SIG-M5 treated with dmso at 0.1 percent for 504 hours (cell line): ENCODE measurements around the gene AOAH.
"Not testable (repeated sequence)": the region's sequence is repeated elsewhere in the genome, so short reads cannot be mapped to it uniquely, and the experiment has no call there.

Source experiments
- DNase-seq: peaks from one replicate; lab custom pipeline; 2025; ENCODE audit not compliant: unreplicated experiment; lab: John Stamatoyannopoulos, UW

Gene AOAH

DNA sequence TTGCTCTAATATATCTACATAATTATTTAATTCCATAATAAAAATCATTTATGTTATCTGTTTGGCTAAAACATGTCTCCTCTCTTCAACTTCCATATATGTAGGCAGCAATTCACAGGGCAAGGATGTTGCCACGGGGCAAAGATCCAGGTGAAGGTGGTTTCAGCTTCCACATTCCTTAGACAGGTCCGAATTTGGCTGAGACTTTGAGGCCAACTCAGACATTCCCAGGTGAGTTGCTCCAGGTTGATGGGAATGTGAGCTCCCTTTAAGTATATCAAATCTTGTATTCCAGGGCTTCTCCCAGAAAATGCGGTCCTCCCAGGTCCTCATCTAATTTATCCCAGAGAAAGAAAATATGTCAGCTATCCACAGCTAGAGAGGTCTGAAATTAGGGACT is 15.1 kb upstream of the AOAH start:
- DNase-seq: no peak

DNA sequence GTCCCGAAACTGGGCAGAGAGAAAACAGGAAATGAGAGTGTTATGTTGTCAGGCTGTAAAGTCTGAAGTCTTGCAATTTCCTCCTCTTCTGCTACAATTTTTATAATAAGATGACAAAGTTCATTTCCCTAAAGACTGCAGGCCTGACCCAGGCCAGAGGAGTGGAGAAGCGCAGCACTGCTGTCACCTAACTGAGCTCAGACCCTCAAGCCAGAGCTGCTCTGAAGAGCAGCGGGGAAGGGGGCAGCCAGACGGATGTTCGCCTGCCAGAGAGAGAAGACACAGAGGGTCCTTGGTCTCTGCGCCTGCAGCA is 12.6 kb upstream of the AOAH start:
- peak; percentile 94 for DNase-seq

DNA sequence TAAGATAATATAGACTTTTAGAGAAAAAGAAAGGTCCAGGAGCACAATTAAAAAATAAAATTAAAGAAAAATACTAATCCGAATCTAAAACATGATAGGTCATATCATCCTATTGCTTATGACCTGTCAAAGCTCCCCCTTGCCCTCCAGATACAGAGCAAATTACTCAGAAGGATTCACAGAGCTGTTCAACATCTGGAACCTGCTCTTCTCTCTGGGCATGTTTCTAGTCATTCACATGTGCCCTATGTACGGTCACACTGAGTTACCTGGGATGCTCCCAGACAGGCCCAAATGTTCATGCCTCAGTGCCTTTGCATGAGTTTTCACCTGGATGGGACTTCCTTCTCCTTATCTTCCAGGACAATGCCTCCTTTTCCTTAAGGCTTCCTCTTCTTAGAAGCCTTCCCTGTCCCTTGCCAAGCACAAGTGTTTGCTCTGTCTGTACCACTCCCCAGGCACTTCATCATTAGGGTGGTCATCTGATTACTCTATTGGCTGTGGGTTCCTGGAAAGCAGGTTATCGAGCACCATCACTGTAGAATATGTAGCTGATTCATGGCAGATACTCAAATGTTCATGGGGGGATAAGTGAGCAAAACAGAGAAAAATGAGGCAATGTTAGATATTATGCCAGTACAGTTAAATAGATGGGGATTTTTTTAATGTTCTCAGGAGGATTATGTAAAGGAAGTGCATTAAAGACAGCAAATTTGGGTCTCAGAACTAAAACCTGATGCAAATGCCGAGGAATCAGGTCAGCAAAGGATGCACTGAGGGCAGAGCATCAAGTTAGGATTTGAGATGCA is 12.0 kb upstream of the AOAH start:
- DNase-seq: no peak

DNA sequence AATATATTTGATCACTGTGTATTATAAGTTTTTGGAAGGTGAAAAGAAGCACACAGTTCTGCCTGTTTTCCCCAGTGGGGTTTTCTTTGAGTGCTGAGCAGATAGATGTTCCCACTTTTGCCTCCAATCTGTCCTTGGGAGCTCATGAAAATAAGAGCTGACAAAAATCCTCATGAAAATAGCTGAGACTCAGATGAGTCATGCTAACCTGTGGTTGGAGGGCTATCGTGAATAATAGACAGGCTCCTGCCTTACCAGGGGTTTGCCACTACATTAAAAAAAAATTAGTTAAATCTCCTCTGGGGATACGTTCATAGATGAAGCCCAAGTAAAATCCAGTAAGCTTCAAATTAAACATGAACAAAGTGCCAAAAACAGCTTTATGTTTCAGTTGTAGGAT is 10.9 kb upstream of the AOAH start:
- DNase-seq: no peak

DNA sequence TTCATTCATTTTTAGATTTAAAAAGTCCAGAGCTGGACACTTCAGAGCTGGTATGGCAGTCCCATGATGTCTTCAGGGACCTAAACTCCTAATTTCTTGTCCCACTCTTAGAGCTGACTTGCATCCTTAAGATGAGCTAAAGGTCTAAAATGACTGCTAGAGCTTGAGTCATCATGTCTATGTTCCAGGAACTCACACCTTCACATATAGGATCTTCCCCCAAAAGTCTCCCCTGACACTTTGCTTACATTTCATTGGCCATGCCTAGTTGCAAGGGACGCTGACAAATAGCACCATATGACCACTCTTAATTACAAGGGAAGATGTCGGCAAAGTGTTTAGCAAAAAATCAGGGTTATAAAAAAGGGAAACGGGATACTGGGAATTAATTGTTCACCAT is 10.4 kb upstream of the AOAH start:
- no peak for DNase-seq

DNA sequence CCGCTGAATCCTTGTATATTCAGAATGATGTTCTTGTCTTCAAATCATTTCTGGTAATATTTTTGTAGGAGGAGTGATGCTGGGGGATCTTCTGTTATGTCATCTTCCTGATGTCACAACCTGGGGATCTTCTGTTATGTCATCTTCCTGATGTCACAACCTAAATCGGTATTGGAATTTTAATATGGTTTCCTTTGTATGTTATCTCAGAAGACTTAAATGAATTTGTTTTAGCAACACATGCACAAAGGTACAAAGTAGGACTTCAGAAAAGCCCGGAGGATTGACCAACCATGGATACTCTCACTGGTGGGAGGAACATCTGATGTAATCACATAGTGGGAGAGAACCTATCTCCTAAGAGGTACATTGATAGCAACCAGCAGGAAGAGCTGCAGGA is 9.1 kb upstream of the AOAH start:
- no peak for DNase-seq

DNA sequence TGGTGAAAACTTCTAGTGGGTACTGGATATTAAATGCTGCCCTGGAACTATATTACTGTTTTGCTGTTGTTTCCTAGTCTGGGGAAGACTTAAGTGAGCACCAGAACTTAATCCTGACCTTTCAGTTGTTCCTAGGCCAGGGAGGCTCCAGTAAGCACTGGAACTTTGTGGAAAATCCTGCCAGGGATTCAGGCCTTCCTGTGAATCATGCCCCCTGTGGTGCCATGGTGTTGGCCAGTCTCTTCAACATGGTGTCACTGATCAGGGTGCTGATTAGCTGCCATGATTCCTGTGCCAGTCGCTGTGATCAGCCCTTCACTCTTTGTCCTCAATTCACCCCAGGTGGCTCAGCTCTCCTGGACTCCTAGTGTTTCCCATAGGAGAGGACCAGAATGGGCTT is 8.5 kb upstream of the AOAH start:
- DNase-seq: no peak

DNA sequence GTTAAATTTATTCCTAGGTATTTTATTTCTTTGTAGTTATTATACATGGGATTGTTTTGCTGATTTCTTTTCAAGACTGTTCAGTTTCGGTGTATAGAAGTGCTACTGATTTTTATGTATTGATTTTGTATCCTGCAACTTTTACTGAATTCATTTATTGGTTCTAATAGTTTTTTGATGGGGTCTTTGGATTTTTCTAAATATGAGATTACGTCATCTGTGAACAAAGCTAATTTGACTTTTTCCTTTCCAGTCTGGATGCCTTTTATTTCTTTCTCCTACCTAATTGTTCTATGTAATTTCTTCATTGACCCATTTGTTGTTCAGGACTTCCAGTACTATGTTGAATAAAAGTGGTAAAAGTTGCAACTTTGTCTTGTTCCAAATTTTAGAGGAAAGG is 5.8 kb upstream of the AOAH start:
- no peak for DNase-seq

DNA sequence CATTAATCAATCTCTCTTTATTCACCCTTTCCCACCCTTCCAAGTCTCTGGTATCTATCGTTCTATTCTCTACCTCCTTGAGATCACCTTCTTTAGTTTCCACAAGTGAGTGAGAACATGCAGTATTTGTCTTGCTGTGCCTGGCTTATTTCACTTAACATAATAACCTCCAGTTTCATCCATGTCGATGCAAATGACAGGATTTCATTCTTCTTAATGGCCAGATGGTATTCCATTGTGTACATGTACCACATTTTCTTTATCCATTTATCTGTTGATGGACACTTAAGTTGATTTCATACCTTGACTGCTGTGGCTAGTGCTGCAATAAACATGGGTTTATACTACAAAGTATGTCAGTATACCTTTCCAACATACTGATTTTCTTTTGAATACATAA is 3.8 kb upstream of the AOAH start:
- no peak for DNase-seq

DNA sequence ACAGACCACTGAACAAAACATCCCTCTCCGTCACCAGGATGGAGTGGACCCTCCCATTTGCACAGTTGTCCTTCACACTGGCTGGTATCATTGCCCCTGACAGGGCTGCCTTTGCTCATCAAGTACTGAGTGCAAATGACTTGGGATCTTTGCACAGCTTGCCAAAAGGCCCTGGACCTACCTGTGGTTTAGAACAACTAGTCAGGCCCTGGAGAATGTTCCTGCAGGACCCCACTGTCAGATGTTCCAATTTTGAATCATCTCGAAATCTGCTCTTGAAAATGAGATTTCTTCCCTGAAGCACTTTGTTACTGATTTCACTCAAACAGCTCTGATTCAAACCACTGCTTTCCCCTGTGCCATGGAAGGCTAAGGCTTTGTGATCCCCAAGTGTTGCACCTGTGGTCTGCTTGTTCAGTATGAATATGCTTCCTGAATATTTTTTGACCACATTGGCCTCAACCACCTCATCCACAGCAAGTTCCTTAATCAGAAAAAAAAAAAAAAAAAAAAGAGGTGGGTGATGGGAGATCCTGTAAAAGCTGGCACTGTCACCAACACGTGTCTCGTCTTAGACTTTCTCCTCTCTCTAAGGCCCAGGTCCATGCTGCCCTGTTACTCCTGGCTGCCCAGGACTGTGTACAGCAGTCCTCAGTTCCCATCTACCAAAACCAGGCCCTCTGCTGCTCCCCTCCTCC is 2.7 kb upstream of the AOAH start:
- peak; percentile 34 for DNase-seq

DNA sequence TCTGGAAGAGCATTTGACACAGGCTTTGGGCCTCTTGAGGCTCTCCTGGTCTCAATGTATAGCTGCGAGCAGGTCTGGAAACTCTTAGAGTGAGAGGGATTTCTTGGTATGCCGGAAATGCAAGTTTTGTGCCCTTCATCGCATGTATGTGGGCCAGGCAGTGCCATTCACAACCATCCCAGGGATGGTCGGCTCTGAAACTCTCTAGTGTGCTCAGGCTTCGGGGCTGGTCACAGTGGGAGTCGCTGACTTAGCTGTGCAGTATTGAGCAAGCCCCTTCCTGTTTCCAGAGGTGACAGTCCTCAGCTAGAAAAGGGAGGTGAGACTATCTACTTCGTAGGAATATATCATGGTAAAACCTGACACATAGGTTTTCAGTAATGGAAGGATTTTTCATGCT is 2.0 kb upstream of the AOAH start:
- peak; percentile 68 for DNase-seq

DNA sequence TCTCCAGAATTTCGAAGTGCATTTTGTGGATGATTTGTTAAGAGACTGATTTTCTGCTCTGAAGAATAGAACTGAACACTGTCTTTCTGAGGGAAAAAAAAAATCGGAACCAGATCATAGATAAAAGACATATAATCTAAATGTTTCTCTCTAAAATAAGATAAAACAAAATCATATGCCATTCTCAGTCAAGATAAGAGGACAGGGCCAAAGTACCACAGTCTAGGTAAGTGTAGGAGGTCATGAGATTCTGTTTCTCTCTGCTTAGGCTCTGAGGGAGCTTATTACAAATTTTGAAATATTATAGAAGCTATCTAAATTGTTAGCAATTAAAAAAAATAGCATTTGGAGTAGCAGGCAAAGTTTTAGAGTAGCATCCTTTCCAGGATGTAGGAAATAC is 702 bp upstream of the AOAH start:
- DNase-seq: no peak

DNA sequence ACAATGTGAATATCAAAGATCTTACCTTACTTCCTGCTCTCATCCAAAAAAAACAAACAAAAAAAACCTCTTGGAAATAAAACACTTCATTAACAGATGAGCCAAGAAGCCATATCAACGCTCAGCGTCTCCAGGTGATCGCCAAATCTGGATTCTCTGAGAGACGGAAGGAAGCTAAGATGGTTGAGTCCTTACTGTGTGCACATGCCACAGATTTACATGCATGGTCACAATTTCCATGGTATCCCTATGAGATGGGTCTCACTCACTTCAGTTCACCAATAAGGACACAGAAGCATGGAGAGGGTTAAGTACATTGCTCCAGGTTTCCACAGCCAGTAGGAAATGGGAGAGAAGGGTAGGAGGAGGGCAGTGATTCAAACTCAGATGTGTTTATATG is 1.0 kb downstream of the AOAH start:
- no peak for DNase-seq

DNA sequence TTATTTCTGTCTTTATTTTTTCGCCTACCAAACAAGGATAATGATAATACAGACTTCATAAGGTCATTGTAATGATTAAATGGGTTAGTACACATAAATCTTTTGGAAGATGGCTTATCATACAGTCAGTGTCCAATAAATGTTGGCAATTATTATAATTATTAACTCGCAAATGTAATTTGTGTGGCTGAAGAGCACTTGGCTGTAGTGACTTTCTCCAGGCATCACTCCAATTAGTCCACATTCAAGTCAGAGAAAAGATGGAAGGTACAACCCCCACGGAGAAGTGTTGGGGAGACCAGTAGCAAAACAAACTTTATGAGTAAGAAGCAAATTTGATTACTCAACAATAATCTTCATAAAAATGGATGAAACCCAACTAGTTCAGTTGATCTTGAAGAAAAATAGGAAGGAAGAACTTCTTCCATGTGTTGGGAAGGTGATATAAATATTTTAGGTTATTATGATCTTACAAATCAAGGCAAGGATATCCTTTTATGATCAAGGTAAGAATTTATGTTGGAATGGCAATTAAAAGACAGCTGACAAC is 5.1 kb downstream of the AOAH start:
- no peak for DNase-seq

DNA sequence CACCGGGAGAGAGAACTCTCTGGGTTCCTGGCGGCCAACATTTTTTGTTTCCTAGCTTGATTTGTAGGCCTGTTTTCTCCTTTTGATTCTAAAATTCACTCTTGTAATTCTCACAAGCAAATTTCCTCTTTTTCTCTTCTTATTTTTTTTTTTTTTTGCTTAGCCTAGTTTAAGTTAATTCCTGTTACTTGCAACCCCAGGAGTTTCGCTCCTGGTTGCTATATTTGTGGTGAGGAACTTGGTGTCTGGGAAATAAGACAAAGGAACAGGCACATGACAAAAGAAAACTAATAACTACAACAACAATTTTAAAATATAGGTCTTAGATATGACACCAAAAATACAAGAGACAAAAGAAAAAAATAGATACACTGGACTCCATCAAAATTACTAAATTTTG is 6.7 kb downstream of the AOAH start:
- no peak for DNase-seq

DNA sequence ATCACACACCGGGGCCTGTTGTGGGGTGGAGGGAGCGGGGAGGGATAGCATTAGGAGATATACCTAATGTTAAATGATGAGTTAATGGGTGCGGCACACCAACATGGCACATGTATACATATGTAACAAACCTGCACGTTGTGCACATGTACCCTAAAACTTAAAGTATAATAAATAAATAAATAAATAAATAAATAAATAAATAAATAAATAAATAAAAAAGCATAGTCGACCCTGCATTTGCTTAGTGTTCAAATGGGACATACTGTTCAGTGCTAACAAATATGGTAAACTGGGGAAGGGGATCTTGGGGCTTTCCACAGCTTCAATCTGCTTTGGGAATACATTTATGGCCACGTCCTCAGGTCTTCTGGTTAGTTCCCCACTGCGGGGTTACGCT is 7.5 kb downstream of the AOAH start:
- not testable (repeated sequence) for DNase-seq

DNA sequence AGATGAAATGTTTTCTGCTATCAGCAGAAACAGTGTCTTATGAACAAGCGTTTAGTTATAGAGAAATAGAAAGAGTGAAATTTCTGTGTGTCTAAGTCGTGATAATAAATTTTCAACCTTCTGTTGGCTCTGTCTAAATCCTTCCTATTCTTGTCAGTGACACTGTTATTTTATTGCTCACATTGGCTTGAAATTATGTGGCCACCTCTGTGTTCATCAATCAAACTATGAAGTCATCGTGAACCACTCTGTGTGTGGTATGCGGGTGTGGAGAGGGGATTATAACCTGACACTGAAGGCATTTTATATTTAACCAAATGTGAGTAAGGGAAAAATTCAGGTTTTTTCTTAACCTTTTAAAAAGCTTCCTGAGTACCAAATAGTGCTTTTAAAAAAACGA is 12.3 kb downstream of the AOAH start:
- no peak for DNase-seq

DNA sequence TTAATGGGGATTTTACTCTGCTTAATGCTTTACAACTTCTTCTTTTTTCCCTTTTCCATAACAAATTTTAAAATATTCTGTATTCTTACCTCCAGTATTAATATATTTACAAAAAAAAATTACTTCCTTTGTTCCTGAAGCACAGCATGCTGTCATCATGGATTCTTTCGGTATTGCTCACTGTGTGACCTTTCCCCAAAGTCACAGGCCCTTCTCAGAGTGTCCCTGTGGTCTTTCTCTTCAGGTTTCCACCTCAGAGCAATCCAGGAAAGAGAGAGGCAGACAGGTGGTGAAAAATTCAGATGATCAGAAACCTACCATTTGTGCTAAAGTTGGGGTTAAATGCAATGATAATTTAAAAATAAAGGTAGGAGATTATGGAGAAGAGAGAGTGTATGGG is 13.0 kb downstream of the AOAH start:
- DNase-seq: no peak

DNA sequence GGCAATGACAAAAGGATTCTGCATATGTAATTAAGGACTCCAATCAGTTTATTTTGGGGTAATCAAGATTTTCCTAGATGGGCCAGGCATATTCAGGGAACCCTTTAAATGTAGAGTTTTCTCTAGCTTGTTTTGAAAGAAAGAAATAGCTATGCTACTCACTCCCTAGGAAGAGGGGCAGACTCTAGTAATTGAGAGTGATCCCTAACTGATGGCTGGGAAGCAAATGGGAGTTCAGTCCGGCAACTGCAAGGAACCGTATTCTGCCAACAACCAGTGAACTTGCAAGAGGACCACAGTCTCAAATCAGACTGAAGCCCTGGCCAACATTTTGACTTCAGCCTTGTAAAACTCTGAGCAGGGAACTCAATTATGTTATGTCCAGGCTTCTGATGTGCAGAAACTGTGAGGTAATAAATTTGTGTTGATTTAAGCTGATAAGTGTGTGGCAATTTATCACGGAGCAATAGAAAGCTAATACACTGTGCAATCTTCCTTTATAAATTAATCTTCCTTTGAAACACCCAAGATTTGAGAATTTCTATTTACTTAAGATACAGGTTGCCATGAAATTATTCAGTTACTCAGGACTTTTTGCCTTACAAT is 14.0 kb downstream of the AOAH start:
- no peak for DNase-seq

DNA sequence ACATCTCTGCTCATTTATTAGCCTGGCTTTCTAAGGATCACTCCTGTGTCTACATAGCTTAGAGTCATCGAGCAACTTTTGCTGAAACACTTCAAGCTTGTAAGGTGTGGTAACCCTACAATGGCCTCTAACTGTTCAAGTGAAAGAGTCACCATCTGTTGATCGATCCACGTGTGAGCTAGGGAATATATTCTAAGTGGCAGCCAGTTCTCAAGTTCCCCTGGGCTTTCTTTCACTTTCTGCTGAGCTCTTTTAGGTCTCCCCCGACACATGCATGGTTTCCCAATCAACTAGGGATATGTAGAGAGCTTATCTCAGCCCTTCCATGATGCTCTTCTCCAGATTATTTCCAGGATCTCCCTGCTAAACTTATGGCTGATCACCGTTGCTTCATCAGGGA is 15.5 kb downstream of the AOAH start:
- peak; percentile 46 for DNase-seq

DNA sequence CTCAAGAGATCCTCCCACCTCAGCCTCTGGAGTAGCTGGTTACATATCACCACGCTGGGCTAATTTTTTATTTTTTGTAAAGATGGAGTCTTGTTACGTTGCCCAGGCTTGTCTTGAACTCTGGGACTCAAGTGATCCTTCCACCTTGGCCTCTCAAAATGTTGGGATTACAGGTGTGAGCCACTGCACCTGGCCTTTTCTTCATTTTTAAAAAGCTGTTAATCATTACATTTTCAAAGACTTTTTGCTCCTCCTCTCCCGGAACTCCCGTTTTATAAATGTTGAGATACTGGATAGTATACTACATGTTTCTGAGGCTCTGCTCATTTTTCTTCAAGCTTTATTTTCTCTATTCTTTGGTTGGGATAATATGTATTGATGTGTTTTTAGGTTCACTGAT is 16.4 kb downstream of the AOAH start:
- no peak for DNase-seq

DNA sequence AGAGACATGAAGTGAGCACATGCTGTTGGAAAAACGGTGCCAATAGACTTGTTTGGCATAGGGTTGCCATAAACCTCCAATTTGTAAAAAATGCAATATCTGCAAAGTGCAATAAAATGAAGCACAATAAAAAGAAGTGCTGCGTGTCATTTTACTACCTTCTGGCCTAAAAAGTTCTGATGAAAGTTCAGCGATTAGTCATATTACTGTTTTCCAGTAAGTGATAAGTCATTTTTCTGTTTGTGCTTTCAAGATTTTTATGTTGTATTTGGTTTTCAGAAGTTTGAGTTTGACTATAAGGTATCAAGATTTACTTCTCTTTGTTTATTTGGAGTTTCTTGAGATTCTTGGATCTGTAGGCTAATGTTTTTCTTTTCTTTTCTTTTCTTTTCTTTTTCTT is 16.8 kb downstream of the AOAH start:
- no peak for DNase-seq
